ENCODE results near the gene UCP3. TPM values are rescaled to one million over a fixed set of nuclear protein-coding genes. Genes with fewer than 3 reads are reported as not detected.

UCP3 gene
- total and polyA plus RNA-seq, 4 donors = 0.07 to 1.3 (median 0.34) TPM

- no peak overlapping the region for H3K9ac ChIP-seq (ENCODE audit: low read depth in 1 of 2, low read length in 2 of 2)
- WGBS = 85% methylated on average over 11 of the region's 11 CpGs
- H3K36me3 ChIP-seq (ENCODE audit: control insufficient read depth in 4 of 4, insufficient read depth in 3 of 4, low read depth in 1 of 4, low read length in 3 of 4) = peaks cover 0 to 5% (median 0%) of the 10 kb centered on the region in 4 donors
- peak; percentile 33 for DNase-seq (ENCODE audit: low spot score)
- no peak overlapping the region for H3K27ac ChIP-seq (ENCODE audit: low read depth in 1 of 2, low read length in 2 of 2)
- H3K27me3 ChIP-seq (ENCODE audit: control insufficient read depth in 4 of 4, insufficient read depth in 4 of 4, low read length in 3 of 4) = no peaks in the 10 kb centered on the region
- no peak overlapping the region for H3K4me3 ChIP-seq (ENCODE audit: low read depth in 1 of 3, low read length in 3 of 3)
- peaks cover 0 to 5% (median 3%) of the 10 kb centered on the region in 4 donors for H3K4me1 ChIP-seq (ENCODE audit: control insufficient read depth in 4 of 4, insufficient read depth in 4 of 4, low read length in 3 of 4)
- no peak for TF ChIP-seq RXRA (IDR thresholded peaks at IDR 0.05)
- TF ChIP-seq, protein P1, sequence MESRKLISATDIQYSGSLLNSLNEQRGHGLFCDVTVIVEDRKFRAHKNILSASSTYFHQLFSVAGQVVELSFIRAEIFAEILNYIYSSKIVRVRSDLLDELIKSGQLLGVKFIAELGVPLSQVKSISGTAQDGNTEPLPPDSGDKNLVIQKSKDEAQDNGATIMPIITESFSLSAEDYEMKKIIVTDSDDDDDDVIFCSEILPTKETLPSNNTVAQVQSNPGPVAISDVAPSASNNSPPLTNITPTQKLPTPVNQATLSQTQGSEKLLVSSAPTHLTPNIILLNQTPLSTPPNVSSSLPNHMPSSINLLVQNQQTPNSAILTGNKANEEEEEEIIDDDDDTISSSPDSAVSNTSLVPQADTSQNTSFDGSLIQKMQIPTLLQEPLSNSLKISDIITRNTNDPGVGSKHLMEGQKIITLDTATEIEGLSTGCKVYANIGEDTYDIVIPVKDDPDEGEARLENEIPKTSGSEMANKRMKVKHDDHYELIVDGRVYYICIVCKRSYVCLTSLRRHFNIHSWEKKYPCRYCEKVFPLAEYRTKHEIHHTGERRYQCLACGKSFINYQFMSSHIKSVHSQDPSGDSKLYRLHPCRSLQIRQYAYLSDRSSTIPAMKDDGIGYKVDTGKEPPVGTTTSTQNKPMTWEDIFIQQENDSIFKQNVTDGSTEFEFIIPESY (IDR thresholded peaks at IDR 0.05) = no peak
- TF ChIP-seq EGR1 (IDR thresholded peaks at IDR 0.05; ENCODE audit: low read depth in 2 of 2) = no peak
- TF ChIP-seq, protein P2, sequence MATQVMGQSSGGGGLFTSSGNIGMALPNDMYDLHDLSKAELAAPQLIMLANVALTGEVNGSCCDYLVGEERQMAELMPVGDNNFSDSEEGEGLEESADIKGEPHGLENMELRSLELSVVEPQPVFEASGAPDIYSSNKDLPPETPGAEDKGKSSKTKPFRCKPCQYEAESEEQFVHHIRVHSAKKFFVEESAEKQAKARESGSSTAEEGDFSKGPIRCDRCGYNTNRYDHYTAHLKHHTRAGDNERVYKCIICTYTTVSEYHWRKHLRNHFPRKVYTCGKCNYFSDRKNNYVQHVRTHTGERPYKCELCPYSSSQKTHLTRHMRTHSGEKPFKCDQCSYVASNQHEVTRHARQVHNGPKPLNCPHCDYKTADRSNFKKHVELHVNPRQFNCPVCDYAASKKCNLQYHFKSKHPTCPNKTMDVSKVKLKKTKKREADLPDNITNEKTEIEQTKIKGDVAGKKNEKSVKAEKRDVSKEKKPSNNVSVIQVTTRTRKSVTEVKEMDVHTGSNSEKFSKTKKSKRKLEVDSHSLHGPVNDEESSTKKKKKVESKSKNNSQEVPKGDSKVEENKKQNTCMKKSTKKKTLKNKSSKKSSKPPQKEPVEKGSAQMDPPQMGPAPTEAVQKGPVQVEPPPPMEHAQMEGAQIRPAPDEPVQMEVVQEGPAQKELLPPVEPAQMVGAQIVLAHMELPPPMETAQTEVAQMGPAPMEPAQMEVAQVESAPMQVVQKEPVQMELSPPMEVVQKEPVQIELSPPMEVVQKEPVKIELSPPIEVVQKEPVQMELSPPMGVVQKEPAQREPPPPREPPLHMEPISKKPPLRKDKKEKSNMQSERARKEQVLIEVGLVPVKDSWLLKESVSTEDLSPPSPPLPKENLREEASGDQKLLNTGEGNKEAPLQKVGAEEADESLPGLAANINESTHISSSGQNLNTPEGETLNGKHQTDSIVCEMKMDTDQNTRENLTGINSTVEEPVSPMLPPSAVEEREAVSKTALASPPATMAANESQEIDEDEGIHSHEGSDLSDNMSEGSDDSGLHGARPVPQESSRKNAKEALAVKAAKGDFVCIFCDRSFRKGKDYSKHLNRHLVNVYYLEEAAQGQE (IDR thresholded peaks at IDR 0.05) = no peak
- no peak for TF ChIP-seq RAD21 (IDR thresholded peaks at IDR 0.05)
- no peak for TF ChIP-seq HNF4G (IDR thresholded peaks at IDR 0.05)
- no peak for TF ChIP-seq TAF1 (conservative IDR thresholded peaks at IDR 0.05)
- H3K9me3 ChIP-seq (ENCODE audit: control insufficient read depth in 4 of 4, low read length in 3 of 4) = no peaks in the 10 kb centered on the region
Observed at GRCh38 chr11:74004759-74005615, 3.9 kb downstream of the UCP3 start.

- Histone ChIP-seq H3K9ac (ENCODE audit: low read depth in 1 of 2, low read length in 2 of 2) (no peak overlapping the region), H3K27me3 (ENCODE audit: control insufficient read depth in 4 of 4, insufficient read depth in 4 of 4, low read length in 3 of 4) (no peaks in the 10 kb centered on the region), H3K4me3 (ENCODE audit: low read depth in 1 of 3, low read length in 3 of 3) (no peak overlapping the region), H3K36me3 (ENCODE audit: control insufficient read depth in 4 of 4, insufficient read depth in 3 of 4, low read depth in 1 of 4, low read length in 3 of 4) (peaks cover 0 to 5% (median 0%) of the 10 kb centered on the region in 4 donors), H3K27ac (ENCODE audit: low read depth in 1 of 2, low read length in 2 of 2) (no peak overlapping the region), H3K4me1 (ENCODE audit: control insufficient read depth in 4 of 4, insufficient read depth in 4 of 4, low read length in 3 of 4) (peaks cover 0 to 5% (median 3%) of the 10 kb centered on the region in 4 donors), H3K9me3 (ENCODE audit: control insufficient read depth in 4 of 4, low read length in 3 of 4) (no peaks in the 10 kb centered on the region)
- WGBS = 94% methylated on average over 6 of the region's 6 CpGs
- TF ChIP-seq YY1 (IDR thresholded peaks at IDR 0.05) = no peak
- no peak for TF ChIP-seq FOXA1 (IDR thresholded peaks at IDR 0.05)
- TF ChIP-seq, protein P3, sequence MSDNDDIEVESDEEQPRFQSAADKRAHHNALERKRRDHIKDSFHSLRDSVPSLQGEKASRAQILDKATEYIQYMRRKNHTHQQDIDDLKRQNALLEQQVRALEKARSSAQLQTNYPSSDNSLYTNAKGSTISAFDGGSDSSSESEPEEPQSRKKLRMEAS (IDR thresholded peaks at IDR 0.05) = no peak
- TF ChIP-seq, protein P2 (IDR thresholded peaks at IDR 0.05) = no peak
- no peak for TF ChIP-seq SP1 (IDR thresholded peaks at IDR 0.05)
- no peak for TF ChIP-seq FOXA2 (IDR thresholded peaks at IDR 0.05)
- TF ChIP-seq JUND (IDR thresholded peaks at IDR 0.05) = no peak
- TF ChIP-seq TAF1 (conservative IDR thresholded peaks at IDR 0.05) = no peak
- TF ChIP-seq HNF4A (conservative IDR thresholded peaks at IDR 0.05) = no peak
- TF ChIP-seq RAD21 (IDR thresholded peaks at IDR 0.05) = no peak
- no peak for TF ChIP-seq CTCF (IDR thresholded peaks at IDR 0.05; ENCODE audit: low read depth, low read length, missing input control)
- TF ChIP-seq NR2F2 (IDR thresholded peaks at IDR 0.05) = no peak
- TF ChIP-seq, protein P4, sequence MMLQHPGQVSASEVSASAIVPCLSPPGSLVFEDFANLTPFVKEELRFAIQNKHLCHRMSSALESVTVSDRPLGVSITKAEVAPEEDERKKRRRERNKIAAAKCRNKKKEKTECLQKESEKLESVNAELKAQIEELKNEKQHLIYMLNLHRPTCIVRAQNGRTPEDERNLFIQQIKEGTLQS (IDR thresholded peaks at IDR 0.05) = no peak
- TF ChIP-seq RXRA (IDR thresholded peaks at IDR 0.05) = no peak
- TF ChIP-seq EGR1 (IDR thresholded peaks at IDR 0.05; ENCODE audit: low read depth in 2 of 2) = no peak
- TF ChIP-seq HNF4G (IDR thresholded peaks at IDR 0.05) = no peak
- no peak for DNase-seq (ENCODE audit: low spot score)
Observed at GRCh38 chr11:74004046-74004695, 4.7 kb downstream of the UCP3 start.
